ENCODE results near the gene MEX3D.
"Not testable (repeated sequence)": the region's sequence is repeated elsewhere in the genome, so short reads cannot be mapped to it uniquely, and the experiment has no call there.

MEX3D gene

DNA sequence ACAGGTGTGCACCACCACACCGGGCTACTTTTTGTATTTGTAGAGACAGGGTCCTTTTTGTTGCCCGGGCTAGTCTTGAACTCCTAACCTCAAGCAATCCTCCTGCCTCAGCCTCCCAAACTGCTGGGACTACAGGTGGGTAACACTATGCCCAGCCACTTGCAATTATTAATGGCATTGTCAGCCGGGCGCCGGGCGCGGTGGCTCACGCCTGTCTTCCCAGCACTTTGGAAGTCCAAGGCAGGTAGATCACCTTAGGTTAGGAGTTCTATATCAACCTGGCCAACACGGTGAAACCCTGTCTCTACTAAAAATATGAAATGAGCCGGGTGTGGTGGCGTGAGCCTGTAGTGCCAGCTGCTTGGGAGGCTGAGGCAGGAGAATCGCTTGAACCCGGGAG is 2.7 kb upstream of the MEX3D start:
- DNase-seq: no peak

DNA sequence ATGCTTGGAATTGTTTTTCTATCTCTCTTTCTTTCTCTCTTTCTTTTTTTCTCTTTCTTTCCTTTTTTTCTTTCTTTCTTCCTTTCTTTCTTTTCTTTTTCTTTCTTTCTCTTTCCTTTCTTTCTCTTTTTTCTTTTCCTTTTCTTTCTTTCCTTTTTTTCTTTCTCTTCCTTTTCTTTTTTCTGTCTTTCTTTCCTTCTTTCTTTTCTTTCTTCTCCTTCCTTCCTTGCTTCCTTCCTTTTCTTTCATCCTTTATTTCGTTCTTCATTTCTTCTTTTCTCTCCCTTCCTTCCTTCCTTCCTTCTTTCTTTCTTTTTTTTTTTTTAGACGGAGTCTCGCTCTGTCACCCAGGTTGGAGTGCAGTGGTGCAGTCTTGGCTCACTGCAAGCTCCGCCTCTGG is 1.9 kb upstream of the MEX3D start:
- DNase-seq: no peak

DNA sequence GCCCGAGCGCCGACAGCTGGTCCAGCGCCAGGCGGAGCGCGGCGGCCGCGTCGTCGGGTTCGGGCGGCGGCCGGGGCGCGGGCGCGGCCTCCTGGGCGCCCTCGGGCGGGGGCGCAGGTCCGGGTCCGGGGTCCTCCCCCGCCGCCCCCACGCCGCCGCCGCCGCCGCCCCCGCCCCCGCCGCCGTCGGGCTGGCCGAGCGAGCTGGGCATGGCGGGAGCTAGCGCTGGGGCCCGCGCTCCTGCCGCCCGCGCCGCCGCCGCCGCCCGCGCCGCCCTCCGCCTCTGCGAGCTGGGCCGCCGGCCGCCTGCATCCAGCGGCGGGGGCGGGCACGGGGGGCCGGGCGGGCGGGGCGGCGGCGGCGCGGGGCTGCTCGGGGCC is 287 bp downstream of the MEX3D start:
- DNase-seq: no peak

GRCh38 chr19:1567116-1567847 is 843 bp downstream of the MEX3D start:
- no peak for DNase-seq

GRCh38 chr19:1566392-1567115 is 1.6 kb downstream of the MEX3D start:
- DNase-seq: peak; percentile 66

- DNase-seq: no peak
Measured at GRCh38 chr19:1563251-1563650, 4.9 kb downstream of the MEX3D start.

DNA sequence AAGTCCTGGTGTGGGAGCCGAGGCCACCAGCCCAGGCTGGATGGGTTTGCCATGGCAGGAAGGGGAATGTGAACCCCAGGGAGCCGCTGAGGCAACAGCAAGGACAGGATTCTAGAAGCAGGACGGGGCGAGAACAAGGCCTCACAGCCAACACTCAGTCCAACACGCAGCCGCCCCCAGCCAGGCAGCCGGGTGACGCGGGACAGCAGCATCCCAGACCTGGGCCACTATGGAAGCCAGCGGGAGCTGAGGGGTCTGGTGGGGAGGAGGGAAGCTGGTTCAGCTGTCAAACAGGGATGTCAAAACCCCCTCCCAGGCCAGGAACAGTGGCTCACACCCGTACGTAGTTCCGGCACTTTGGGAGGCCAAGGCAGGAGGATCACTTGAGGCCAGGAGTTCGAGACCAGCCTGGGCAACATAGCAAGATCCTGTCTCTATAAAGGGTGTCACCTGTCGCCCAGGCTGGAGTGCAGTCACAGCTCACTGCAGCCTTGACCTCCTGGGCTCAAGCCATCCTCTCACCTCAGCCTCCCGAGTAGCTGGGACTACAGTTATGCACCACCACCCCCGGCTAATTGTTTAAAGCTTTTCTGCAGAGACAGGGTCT is 6.8 kb downstream of the MEX3D start:
- no peak for DNase-seq

DNA sequence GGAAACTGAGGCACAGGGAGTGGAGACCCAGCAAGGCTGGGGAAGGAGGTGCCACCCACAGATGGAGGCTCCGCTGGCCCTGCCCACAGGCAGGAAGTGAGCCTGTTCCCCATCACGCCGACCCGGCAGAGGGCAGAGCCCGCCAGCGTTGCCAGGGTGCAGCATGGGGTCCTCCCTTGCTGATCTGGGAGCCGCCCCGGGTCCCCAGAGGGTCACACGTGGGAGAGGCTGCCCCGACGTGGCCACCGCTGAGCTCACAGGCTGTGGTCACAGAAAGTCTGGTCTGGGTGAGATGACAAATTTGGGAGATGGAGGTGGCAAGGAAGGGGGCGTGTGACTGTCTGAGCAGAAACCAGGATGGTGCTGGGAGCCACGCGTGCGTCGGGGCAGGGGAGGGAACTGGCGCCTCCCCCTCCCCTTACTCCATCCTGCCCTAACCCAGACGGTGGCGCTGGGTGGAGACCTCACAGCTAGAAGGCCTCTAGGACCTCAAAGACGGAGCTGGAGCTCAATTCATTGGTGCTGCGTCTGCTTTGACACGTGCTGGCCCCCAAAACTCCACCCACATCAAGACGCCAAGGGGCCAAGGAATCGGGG is 7.7 kb downstream of the MEX3D start:
- no peak for DNase-seq

DNA sequence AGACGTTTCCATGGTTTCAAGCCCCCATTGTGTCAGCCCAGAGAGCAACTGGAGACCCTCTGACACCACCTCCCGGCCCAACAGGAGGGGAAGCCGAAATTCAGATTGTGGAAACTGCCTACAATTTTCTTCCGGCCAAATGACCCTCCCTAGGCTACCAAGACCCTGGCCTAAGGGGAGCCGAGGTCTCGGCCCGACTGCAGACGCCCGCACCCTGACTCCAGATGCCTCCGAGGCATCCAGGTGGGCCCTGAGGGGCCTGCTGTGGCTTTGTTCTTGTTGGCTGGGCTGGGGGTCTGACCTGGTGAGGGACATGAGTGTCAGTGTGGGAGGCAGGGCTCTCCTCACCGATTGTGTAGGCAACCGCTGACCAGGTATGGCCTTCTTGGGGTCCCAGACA is 9.6 kb downstream of the MEX3D start:
- no peak for DNase-seq

DNA sequence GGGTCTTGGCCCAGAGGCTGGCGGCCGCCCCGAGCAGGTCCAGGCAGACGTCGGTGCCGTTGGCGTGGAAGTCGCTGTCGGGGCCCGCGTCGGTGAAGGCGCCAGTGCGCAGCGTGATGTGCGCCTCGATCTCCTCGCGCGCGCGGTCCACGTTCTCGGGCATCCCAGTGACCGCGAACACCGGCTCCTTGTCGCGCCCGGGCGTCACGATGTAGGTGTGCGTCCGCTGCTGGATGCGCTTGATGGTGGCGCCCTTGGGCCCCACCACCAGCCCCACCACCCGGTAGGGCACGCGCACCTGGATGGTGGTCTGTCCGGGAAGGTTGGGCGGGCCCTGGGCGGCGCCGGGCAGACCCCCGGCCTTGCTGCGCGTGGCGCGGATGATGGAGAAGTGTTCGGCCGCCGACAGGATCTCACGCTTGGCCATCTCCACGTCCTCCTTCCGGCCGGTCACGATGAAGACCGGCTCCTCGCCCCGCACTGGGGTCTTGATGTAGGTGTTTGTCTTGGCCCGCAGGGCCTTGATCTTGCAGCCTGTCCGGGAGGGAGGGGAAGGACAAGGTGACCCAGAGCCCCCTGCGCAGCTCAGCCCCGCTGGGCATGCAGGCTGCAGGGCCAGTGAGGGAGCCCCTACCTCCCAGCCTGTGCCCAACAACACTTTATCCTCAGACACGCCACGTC is 11.6 kb downstream of the MEX3D start:
- DNase-seq: no peak

GRCh38 chr19:1555487-1556389 is 12.4 kb downstream of the MEX3D start:
- no peak for DNase-seq

DNA sequence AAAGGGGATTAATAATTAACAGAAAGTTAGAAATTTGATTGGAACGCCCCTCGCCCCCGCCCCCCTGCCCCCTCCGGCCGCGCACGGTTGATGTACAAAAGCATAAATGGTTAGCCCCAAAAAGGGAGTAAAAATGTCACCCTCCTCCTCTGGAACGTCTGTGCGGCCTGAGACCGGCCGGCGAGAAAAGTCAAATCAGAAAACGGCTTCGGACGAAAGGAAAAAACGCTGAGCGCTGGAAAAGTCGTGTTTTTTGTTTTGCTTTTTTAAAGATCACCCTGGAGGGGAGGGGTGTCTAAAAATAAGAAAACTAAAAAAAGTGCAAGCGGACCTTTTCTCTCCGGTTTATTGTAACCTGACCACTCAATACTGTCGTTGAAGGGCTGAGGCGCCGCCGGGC is 13.2 kb downstream of the MEX3D start:
- no peak for DNase-seq

DNA sequence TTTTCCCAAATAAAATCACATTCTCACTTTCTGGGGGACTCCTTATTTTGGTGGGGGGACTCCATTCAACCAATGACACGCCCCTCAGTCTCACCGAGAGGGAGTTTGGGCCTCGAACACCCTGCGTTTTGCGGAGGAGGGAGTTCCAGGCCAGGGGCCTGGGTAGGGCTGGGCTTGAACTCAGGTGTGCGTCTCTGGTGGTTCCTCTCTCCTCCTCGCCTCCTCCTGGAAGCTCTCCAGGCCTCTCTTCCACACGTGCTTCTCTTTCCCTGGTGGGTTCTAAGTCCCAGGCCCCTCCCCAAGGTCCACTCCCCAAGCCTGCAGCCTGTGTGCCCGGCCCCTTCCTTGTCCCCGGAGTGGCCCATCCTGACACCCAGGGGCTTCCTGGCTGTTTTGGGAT is 14.7 kb downstream of the MEX3D start:
- DNase-seq: no peak

GRCh38 chr19:1551068-1552040 is 16.8 kb downstream of the MEX3D start:
- no peak for DNase-seq

DNA sequence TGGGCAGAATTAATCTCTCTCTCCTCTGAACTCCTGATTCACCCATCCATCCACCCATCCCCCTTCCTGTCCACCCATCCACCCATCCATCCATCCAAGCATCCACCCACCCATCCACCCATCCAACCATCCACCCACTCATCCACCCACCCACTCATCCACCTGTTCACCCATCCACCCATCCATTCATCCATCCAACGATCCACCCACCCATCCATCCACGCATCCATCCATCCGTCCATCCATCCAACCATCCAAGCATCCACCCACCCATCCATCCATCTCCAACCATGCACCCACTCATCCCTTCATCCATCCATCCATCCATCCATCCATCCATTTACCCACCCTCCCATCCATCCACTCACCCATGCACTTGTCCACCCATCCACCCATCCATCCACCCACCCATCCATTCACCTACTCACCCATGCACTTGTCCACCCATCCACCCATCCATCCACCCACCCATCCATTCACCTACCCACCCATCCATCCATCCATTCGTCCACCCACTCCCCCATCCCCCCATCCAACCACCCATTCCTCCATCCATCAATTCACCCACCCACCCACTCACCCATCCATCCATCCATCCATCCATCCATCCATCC is 18.7 kb downstream of the MEX3D start:
- DNase-seq: no peak

GRCh38 chr19:1540365-1540925 is 27.7 kb downstream of the MEX3D start:
- DNase-seq: no peak

DNA sequence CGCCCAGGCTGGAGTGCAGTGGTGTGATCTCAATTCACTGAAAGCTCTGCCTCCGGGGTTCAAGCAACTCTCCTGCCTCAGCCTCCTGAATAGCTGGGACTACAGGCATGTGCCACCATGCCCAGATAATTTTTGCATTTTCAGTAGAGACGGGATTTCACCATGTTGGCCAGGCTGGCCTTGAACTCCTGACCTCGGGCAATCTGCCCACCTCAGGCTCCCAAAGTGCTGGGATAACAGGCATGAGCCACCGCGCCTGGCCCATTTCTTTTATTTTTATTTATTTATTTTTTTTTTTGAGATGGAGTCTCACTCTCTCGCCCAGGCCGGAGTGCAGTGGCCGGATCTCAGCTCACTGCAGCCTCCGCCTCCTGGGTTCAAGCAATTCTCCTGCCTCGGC is 28.4 kb downstream of the MEX3D start:
- not testable (repeated sequence) for DNase-seq

- DNase-seq: no peak
Measured at GRCh38 chr19:1538978-1539377, 29.1 kb downstream of the MEX3D start.

GRCh38 chr19:1535699-1536098 is 32.4 kb downstream of the MEX3D start:
- DNase-seq: not testable (repeated sequence)

DNA sequence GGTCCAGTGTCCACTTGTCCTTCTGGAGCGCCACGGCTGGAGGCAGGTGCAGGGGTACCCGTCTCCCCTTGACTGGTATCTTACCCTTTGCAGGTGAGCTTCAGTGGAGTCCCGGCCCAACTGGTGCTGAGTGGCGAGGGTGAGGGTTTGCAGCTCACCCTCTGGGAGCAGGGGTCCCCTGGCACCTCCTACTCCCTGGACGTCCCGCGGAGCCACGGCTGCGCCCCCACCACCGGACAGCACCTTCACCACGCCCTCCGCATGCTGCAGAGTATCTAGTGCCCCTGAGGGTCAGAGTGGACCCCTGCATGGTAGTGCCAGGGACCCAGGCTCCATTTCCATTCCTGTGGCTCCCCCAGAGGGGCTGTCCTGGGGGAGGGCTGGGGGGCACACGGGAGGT is 33.2 kb downstream of the MEX3D start:
- no peak for DNase-seq

All from NCI-H1092 (cell line).